Endothelial cell of umbilical vein (primary cell): ENCODE measurements around the gene TRAPPC3. TPM values are rescaled to one million over a fixed set of nuclear protein-coding genes. Genes with fewer than 3 reads are reported as not detected.

Experiments
- BruUV-seq: library from RNA; stranded (reverse); fragments of 400-500 nt; replicated peaks from 2 replicates; lab custom pipeline; 2021; lab: Mats Ljungman, UMichigan
- CTCF ChIA-PET: fragments of 300-600, 350-600 bp; sonication (Branson Sonifier 250); formaldehyde crosslinking; loops from one replicate; lab custom pipeline; 2021; ENCODE audit warnings: antibody characterized with exemption, inconsistent platforms; lab: Charles Lee
- POLR2A ChIA-PET: fragments of 300-600, 350-600 bp; sonication (Branson Sonifier 250); formaldehyde crosslinking; loops from one replicate; lab custom pipeline; 2021; ENCODE audit warnings: antibody characterized with exemption, inconsistent platforms; lab: Charles Lee
- DNase-seq: peaks from one replicate; pipeline ENCODE4 v3.0.0-alpha.2; 2011; ENCODE audit warnings: low read depth, low spot score
- FAIRE-seq: peaks from 2 replicates; lab custom pipeline; 2011; peaks lifted over from hg19 to GRCh38; lab: Jason Lieb, UNC
- H2AFZ ChIP-seq: 2 replicates; pipeline ENCODE4 v1.6.0; 2012; ENCODE audit warnings: low read depth, low read length, control low read depth, inconsistent platforms
- H3K27ac ChIP-seq: 2 replicates; pipeline ENCODE4 v1.5.1; 2011; ENCODE audit warnings: low read depth, mild to moderate bottlenecking, control low read depth, low read length, moderate library complexity; ENCODE audit not compliant: insufficient read depth
- H3K27me3 ChIP-seq, 2 experiments: 2 replicates each; pipeline versions ENCODE4 v1.6.0 to v1.6.1; 2011; ENCODE audit warnings: low read length in 2 of 2, mixed read lengths in 1 of 2; ENCODE audit not compliant: control insufficient read depth in 2 of 2, insufficient read depth in 2 of 2
- H3K36me3 ChIP-seq, 2 experiments: 2 replicates in 1 of 2; 3 replicates in 1 of 2; pipeline ENCODE4 v1.5.1; 2011; ENCODE audit warnings: low read length in 2 of 2, mild to moderate bottlenecking in 1 of 2, moderate library complexity in 1 of 2; ENCODE audit not compliant: control insufficient read depth in 2 of 2, insufficient read depth in 2 of 2; ENCODE audit errors: extremely low read depth in 1 of 2
- H3K4me1 ChIP-seq: 3 replicates; pipeline ENCODE4 v1.5.1; 2011; ENCODE audit warnings: mild to moderate bottlenecking, low read length; ENCODE audit not compliant: control insufficient read depth, insufficient read depth; ENCODE audit errors: extremely low read depth
- H3K4me2 ChIP-seq: 2 replicates; pipeline ENCODE4 v1.6.1; 2011; ENCODE audit warnings: low read length, control low read depth, mixed read lengths; ENCODE audit not compliant: insufficient read depth
- H3K4me3 ChIP-seq, 3 experiments: fragments of 200-600 bp in 1 of 3; sonication (generic), shearing (Covaris generic) in 1 of 3; replicated peaks in 1 of 3; 2 replicates each; pipeline ENCODE4 v1.5.1; 2011 to 2016; ENCODE audit warnings: control low read depth in 3 of 3, low read length in 3 of 3, mild to moderate bottlenecking in 2 of 3, inconsistent platforms in 1 of 3, low read depth in 1 of 3, moderate library complexity in 1 of 3; ENCODE audit not compliant: insufficient read depth in 1 of 3
- H3K79me2 ChIP-seq: 2 replicates; pipeline ENCODE4 v1.6.0; 2012; ENCODE audit warnings: low read length, inconsistent platforms; ENCODE audit not compliant: control insufficient read depth, insufficient read depth
- H3K9ac ChIP-seq: replicated peaks from 2 replicates; pipeline ENCODE3; 2011; ENCODE audit warnings: low read length, control low read depth; ENCODE audit not compliant: insufficient read depth; ENCODE audit errors: extremely low read depth
- H3K9me1 ChIP-seq: replicated peaks from 3 replicates; pipeline ENCODE4 v1.6.0; 2011; ENCODE audit warnings: mild to moderate bottlenecking, low read length; ENCODE audit not compliant: control insufficient read depth, insufficient read depth; ENCODE audit errors: extremely low read depth
- H3K9me3 ChIP-seq: replicated peaks from 2 replicates; pipeline ENCODE4 v1.5.1; 2012; ENCODE audit warnings: low read length, inconsistent platforms; ENCODE audit not compliant: control insufficient read depth, insufficient read depth
- H4K20me1 ChIP-seq: replicated peaks from 2 replicates; pipeline ENCODE3; 2011; ENCODE audit warnings: mild to moderate bottlenecking, low read length; ENCODE audit not compliant: control insufficient read depth, insufficient read depth; ENCODE audit errors: extremely low read depth
- EZH2 ChIP-seq: IDR thresholded peaks from 2 replicates; pipeline ENCODE4 v1.6.1; 2012; ENCODE audit warnings: borderline replicate concordance, low read depth, mild to moderate bottlenecking, moderate library complexity, low read length, inconsistent platforms; ENCODE audit not compliant: severe bottlenecking
- FOS ChIP-seq: IDR thresholded peaks from 2 replicates; pipeline ENCODE4 v1.6.1; 2011; ENCODE audit warnings: mild to moderate bottlenecking, low read length, moderate library complexity, borderline replicate concordance; ENCODE audit not compliant: insufficient read depth
- GATA2 ChIP-seq: IDR thresholded peaks from 2 replicates; pipeline ENCODE4 v1.7.0; 2011; ENCODE audit warnings: low read depth, mild to moderate bottlenecking, moderate library complexity, mixed read lengths, low read length; ENCODE audit not compliant: insufficient read length, insufficient read depth
- JUN ChIP-seq: IDR thresholded peaks from 2 replicates; pipeline ENCODE4 v1.6.1; 2011; ENCODE audit warnings: borderline replicate concordance, low read depth; ENCODE audit not compliant: insufficient read length, insufficient read depth
- MYC ChIP-seq: IDR thresholded peaks from one replicate; pipeline ENCODE4 v1.6.1; 2011; ENCODE audit warnings: mild to moderate bottlenecking, low read depth, low read length
- POLR2A ChIP-seq: IDR thresholded peaks from 2 replicates; pipeline ENCODE4 v1.6.1; 2012; ENCODE audit warnings: low read depth, mild to moderate bottlenecking, control low read depth, low read length
- POLR2AphosphoS5 ChIP-seq: IDR thresholded peaks from 2 replicates; pipeline ENCODE4 v1.6.1; 2012; ENCODE audit warnings: low read depth, mild to moderate bottlenecking, control low read depth, low read length, moderate library complexity; ENCODE audit not compliant: insufficient read depth
- dilution Hi-C: fragments of 300-500 bp; cut with MboI; formaldehyde crosslinking; loops from one replicate; pipeline ENCODE4 v1.15.0; 2019; ENCODE audit warnings: low sequenced_read_pairs; ENCODE audit not compliant: extremely low pct_ligation_motif_present
- intact Hi-C: fragments of 100-400 bp; cut with micrococcal nuclease; formaldehyde crosslinking; loops from one replicate; pipeline ENCODE4 v1.10.0; 2022
- polyA plus RNA-seq, 4 experiments: library from polyadenylated mRNA; depleted of rRNA in 3 of 4; stranded (reverse) in 3 of 4; unstranded in 1 of 4; fragments of >200 nt; gene quantifications; 2 replicates each; pipeline versions ENCODE4 v1.2.1 to v1.2.3, GENCODE V29; 2011 to 2012; ENCODE audit warnings: missing spikeins in 1 of 4
- total RNA-seq: library from RNA; stranded (reverse); gene quantifications from 2 replicates; pipeline ENCODE4 v1.2.3, GENCODE V29; 2021
- TF ChIP-seq, protein P1 (sequence below): IDR thresholded peaks from 2 replicates; pipeline ENCODE4 v1.6.1; 2011; ENCODE audit not compliant: insufficient read depth, insufficient read length
- TF ChIP-seq, protein P2 (sequence below), 2 donors: IDR thresholded peaks; 1 replicate in 1 of 2; 2 replicates in 1 of 2; pipeline ENCODE4 v1.5.1; 2011; ENCODE audit warnings: low read length in 2 of 2, mild to moderate bottlenecking in 2 of 2, moderate library complexity in 2 of 2, control low read depth in 1 of 2, inconsistent platforms in 1 of 2, low read depth in 1 of 2; ENCODE audit not compliant: insufficient read depth in 1 of 2; ENCODE audit errors: extremely low read depth in 1 of 2

TRAPPC3 gene
- total and polyA plus RNA-seq, 2 donors (not counting 3 experiments of a cell fraction or from before 2014, with no cell fraction given): 93.4 to 125 TPM

DNA sequence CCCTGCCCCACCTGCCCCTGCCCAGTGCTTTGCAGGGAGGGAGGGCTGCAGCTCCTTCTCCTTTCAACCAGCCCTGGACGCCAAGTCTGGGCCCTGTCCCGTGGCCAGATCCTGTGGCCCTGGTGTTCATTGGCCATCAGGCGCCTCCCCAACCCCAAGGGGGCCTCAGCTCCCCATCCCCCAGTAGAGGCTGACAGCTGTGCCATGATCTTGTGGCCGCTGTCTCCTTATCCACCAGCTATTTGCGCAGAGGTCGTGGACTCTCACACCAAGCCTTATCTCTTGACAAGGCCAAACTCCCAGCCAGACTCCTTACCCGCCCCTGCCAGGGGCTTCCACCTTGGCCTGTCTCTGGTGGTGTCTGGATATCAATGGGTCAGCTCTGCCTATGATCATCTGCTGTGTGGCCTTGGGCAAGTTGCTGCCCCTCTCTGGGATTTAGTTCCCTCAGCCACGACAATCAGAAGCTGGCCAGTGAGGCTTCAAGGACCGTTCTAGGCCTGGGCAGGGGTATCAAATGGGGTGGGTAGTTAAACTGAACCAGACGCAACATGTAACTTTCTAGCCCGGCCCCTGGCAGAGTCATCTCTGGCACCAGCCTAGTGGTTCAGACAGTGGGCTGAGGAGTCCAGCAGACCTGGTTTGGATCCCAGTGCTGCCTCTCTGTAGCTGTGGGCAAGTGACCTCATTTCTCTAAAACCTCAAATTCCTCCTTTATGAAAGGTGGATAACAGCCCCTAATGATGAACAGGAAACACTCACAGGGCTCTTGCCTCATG, 21.0 kb downstream of the TRAPPC3 start:
- Histone ChIP-seq H3K4me1 (peaks cover 2% of the 10 kb centered on the region), H3K4me2 (no peak overlapping the region), H4K20me1 (no peaks in the 10 kb centered on the region), H3K9me1 (no peaks in the 10 kb centered on the region), H3K9ac (no peak overlapping the region), H2AFZ (no peak overlapping the region), H3K27ac (no peak overlapping the region), H3K4me3 (no peak overlapping the region), H3K79me2 (no peaks in the 10 kb centered on the region), H3K36me3 (no peaks in the 10 kb centered on the region), H3K27me3 (peaks cover 5 to 9% of the 10 kb centered on the region in 2 experiments), H3K9me3 (no peaks in the 10 kb centered on the region)
- POLR2A ChIA-PET: interaction anchor here (0.8 kb wide), 1 partner anchor 10 kb away, joined by 3 read pairs; no protein-coding TSS in a partner anchor
- DNase-seq (no peak), FAIRE-seq (no peak)
- CTCF ChIA-PET: interaction anchor here (0.7 to 2.2 kb wide), 3 partner anchors 9 to 31 kb away, joined by 3 to 6 read pairs (median 3); no protein-coding TSS in a partner anchor
- TF ChIP-seq POLR2A (no peak), MYC (no peak), GATA2 (no peak)
- no TSS peak for BruUV-seq
- intact Hi-C loops: no loop called here
- dilution Hi-C loops: no loop called here

DNA sequence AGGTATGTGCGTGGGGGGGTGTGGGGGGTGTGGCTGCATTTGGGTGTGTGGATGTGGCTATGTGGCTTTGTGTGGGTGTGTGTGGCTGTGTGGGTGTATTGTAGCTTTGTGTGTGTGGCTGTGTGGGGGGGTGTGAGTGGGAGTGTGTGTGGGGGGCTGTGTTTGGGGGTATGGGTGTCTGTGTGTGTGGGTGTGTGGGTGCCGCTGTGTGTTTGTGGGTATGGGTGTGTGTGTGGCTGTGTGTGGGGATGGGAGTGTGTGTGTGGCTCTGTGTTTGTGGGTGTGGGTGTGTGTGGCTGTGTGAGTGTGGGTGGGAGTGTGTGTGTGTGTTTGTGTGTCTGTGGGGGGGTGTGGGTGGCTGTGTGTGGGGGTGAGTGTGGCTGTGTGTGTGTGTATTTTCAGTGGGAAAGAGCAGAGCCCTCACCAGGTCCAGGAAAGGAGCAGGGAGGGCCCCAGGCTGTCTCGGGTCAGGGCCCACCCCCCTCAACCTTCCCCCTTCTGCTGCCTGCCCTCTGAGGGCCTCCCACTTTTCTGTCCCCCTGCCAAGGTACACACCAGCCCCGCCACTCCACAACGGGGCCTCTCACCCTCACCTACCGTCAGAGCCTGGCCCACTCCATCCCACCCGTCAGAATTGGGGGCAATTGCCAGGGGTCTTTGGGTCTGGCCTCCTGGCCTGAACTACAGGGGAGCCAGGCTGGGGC, 22.3 kb downstream of the TRAPPC3 start:
- no peaks in the 10 kb centered on the region for H3K79me2 ChIP-seq
- H3K36me3 ChIP-seq: no peaks in the 10 kb centered on the region
- DNase-seq: no peak
- ChIA-PET POLR2A (no interaction called here), CTCF (interaction anchor here (2.2 kb wide), 1 partner anchor 8 kb away, joined by 6 read pairs; no protein-coding TSS in a partner anchor)
- no peak overlapping the region for H3K4me3 ChIP-seq
- no peak overlapping the region for H3K9ac ChIP-seq
- no peak for FAIRE-seq
- no peak overlapping the region for H3K27ac ChIP-seq
- H3K9me1 ChIP-seq: no peaks in the 10 kb centered on the region
- intact Hi-C loops (no loop called here), dilution Hi-C loops (no loop called here)
- BruUV-seq: no TSS peak
- H3K4me1 ChIP-seq: no peaks in the 10 kb centered on the region
- TF ChIP-seq GATA2 (no peak), JUN (no peak), MYC (no peak), FOS (no peak), EZH2 (no peak), POLR2A (no peak), POLR2AphosphoS5 (no peak)
- TF ChIP-seq, protein P1, sequence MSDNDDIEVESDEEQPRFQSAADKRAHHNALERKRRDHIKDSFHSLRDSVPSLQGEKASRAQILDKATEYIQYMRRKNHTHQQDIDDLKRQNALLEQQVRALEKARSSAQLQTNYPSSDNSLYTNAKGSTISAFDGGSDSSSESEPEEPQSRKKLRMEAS: no peak
- TF ChIP-seq, protein P2, sequence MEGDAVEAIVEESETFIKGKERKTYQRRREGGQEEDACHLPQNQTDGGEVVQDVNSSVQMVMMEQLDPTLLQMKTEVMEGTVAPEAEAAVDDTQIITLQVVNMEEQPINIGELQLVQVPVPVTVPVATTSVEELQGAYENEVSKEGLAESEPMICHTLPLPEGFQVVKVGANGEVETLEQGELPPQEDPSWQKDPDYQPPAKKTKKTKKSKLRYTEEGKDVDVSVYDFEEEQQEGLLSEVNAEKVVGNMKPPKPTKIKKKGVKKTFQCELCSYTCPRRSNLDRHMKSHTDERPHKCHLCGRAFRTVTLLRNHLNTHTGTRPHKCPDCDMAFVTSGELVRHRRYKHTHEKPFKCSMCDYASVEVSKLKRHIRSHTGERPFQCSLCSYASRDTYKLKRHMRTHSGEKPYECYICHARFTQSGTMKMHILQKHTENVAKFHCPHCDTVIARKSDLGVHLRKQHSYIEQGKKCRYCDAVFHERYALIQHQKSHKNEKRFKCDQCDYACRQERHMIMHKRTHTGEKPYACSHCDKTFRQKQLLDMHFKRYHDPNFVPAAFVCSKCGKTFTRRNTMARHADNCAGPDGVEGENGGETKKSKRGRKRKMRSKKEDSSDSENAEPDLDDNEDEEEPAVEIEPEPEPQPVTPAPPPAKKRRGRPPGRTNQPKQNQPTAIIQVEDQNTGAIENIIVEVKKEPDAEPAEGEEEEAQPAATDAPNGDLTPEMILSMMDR (IDR thresholded peaks at IDR 0.05; ENCODE audit: extremely low read depth in 1 of 2, insufficient read depth in 1 of 2, low read depth in 1 of 2, low read length in 2 of 2): no peak
- H4K20me1 ChIP-seq: no peaks in the 10 kb centered on the region
- no peak overlapping the region for H3K4me2 ChIP-seq
- H3K27me3 ChIP-seq: peaks cover 5 to 9% of the 10 kb centered on the region in 2 experiments
- no peak overlapping the region for H2AFZ ChIP-seq
- no peaks in the 10 kb centered on the region for H3K9me3 ChIP-seq
